HCT116 (cell line): ENCODE results near the gene MAU2. TPM values are rescaled to one million over a fixed set of nuclear protein-coding genes. Genes with fewer than 3 reads are reported as not detected.

ENCODE experiments used
- ATAC-seq: fragments of 200-7000 bp; cut with Tn5 transposase; 2 replicates; pipeline ENCODE4 v1.9.1; 2020; ENCODE audit warnings: mild to moderate bottlenecking, moderate library complexity
- BruUV-seq: library from RNA; stranded (reverse); fragments of 400-500 nt; replicated peaks from 2 replicates; lab custom pipeline; 2021; lab: Mats Ljungman, UMichigan
- CTCF ChIA-PET: fragments of 300-600 bp; sonication (Branson Sonifier 250); formaldehyde crosslinking; loops from one replicate; lab custom pipeline; 2021; ENCODE audit warnings: antibody characterized with exemption; lab: Charles Lee
- POLR2A ChIA-PET: fragments of 300-600, 350-600 bp; sonication (Branson Sonifier 250); formaldehyde crosslinking; loops from one replicate; lab custom pipeline; 2021; ENCODE audit warnings: antibody characterized with exemption; lab: Charles Lee
- RAD21 ChIA-PET, 2 experiments: fragments of 300-600 bp; sonication (Branson Sonifier 250); formaldehyde crosslinking; loops; one replicate each; lab custom pipeline; 2023; ENCODE audit warnings: low total read pairs in 2 of 2; ENCODE audit not compliant: uncharacterized antibody in 2 of 2, unreplicated experiment in 2 of 2, low non-redundant PET in 1 of 2; lab: Charles Lee
- DNase-seq: peaks from one replicate; pipeline ENCODE4 v3.0.0-alpha.2; 2010; ENCODE audit warnings: low read depth, low spot score
- H2AFZ ChIP-seq: fragments of 200-600 bp; shearing (Covaris generic), sonication (generic); 2 replicates; pipeline ENCODE4 v1.6.1; 2017; ENCODE audit warnings: low read depth, mixed run types, mixed read lengths, antibody characterized with exemption, low read length; ENCODE audit not compliant: poor library complexity, severe bottlenecking
- H3K27ac ChIP-seq: 2 replicates; pipeline ENCODE4 v1.5.1; 2012; ENCODE audit warnings: low read depth, low read length
- H3K27me3 ChIP-seq: fragments of 200-600 bp; sonication (generic); 2 replicates; pipeline ENCODE4 v1.6.1; 2016; ENCODE audit warnings: mixed run types, low read length, mixed read lengths; ENCODE audit not compliant: insufficient read depth
- H3K36me3 ChIP-seq, 2 experiments: fragments of 200-500 bp in 1 of 2; fragments of 200-600 bp in 1 of 2; sonication (Bioruptor generic) in 1 of 2; sonication (generic) in 1 of 2; 2 replicates each; pipeline versions ENCODE4 v1.5.1 to v1.6.1; 2014 to 2016; ENCODE audit warnings: low read length in 2 of 2, inconsistent platforms in 1 of 2, mixed read lengths in 1 of 2, mixed run types in 1 of 2; ENCODE audit not compliant: insufficient read depth in 2 of 2, control insufficient read depth in 1 of 2
- H3K4me1 ChIP-seq, 2 experiments: fragments of 200-600 bp in 1 of 2; sonication (generic) in 1 of 2; 2 replicates each; pipeline versions ENCODE4 v1.5.1 to v1.6.1; 2012 to 2017; ENCODE audit warnings: low read length in 2 of 2, inconsistent platforms in 1 of 2, mild to moderate bottlenecking in 1 of 2, mixed read lengths in 1 of 2, mixed run types in 1 of 2, moderate library complexity in 1 of 2; ENCODE audit not compliant: insufficient read depth in 2 of 2, control insufficient read depth in 1 of 2
- H3K4me2 ChIP-seq: fragments of 200-600 bp; sonication (generic); 2 replicates; pipeline ENCODE4 v1.6.1; 2017; ENCODE audit warnings: mixed run types, low read length, mixed read lengths
- H3K4me3 ChIP-seq, 2 experiments: fragments of 200-600 bp in 1 of 2; sonication (generic) in 1 of 2; replicated peaks in 1 of 2; 2 replicates each; pipeline ENCODE4 v1.5.1; 2011 to 2016; ENCODE audit warnings: low read length in 2 of 2, control low read depth in 1 of 2, low read depth in 1 of 2, mild to moderate bottlenecking in 1 of 2, mixed read lengths in 1 of 2, mixed run types in 1 of 2
- H3K79me2 ChIP-seq: fragments of 200-600 bp; sonication (generic); 2 replicates; pipeline ENCODE4 v1.6.1; 2017; ENCODE audit warnings: mild to moderate bottlenecking, mixed run types, low read length, moderate library complexity, mixed read lengths; ENCODE audit not compliant: insufficient read depth
- H3K9ac ChIP-seq: fragments of 200-600 bp; sonication (generic); 2 replicates; pipeline ENCODE4 v1.6.1; 2016; ENCODE audit warnings: low read length, mixed read lengths
- H3K9me2 ChIP-seq: fragments of 200-600 bp; sonication (generic), shearing (Covaris generic); 2 replicates; pipeline ENCODE4 v1.6.1; 2017; ENCODE audit warnings: mixed run types, mild to moderate bottlenecking, moderate library complexity; ENCODE audit not compliant: insufficient read depth
- H3K9me3 ChIP-seq, 2 experiments: fragments of 200-500 bp in 1 of 2; fragments of 200-600 bp in 1 of 2; sonication (Bioruptor generic) in 1 of 2; sonication (generic) in 1 of 2; 2 replicates each; pipeline ENCODE4 v1.6.1; 2014 to 2017; ENCODE audit warnings: low read length in 2 of 2, mixed read lengths in 2 of 2, inconsistent platforms in 1 of 2, low read depth in 1 of 2, mild to moderate bottlenecking in 1 of 2, mixed run types in 1 of 2, moderate library complexity in 1 of 2; ENCODE audit not compliant: control insufficient read depth in 1 of 2, insufficient read depth in 1 of 2
- H4K20me1 ChIP-seq: fragments of 200-600 bp; sonication (generic), shearing (Covaris generic); 2 replicates; pipeline ENCODE4 v1.6.1; 2017; ENCODE audit warnings: mixed run types, mild to moderate bottlenecking, moderate library complexity; ENCODE audit not compliant: insufficient read depth
- EZH2phosphoT487 ChIP-seq: fragments of 200-600 bp; IDR thresholded peaks from 2 replicates; pipeline ENCODE4 v1.6.1; 2018; ENCODE audit warnings: antibody characterized with exemption, borderline replicate concordance
- POLR2AphosphoS5 ChIP-seq: IDR thresholded peaks from 2 replicates; pipeline ENCODE4 v1.6.1; 2011; ENCODE audit warnings: mild to moderate bottlenecking, low read depth, low read length, moderate library complexity
- RAD21 ChIP-seq: IDR thresholded peaks from 2 replicates; pipeline ENCODE4 v1.6.1; 2012; ENCODE audit warnings: low read depth, mild to moderate bottlenecking
- SP1 ChIP-seq: IDR thresholded peaks from 2 replicates; pipeline ENCODE4 v1.6.1; 2012; ENCODE audit warnings: low read depth
- ZFX ChIP-seq: fragments of 450-650 bp; IDR thresholded peaks from 2 replicates; pipeline ENCODE4 v1.6.1; 2017
- intact Hi-C: fragments of 100-400 bp; cut with micrococcal nuclease; formaldehyde crosslinking; loops from 2 replicates; pipeline ENCODE4 v1.10.0; 2022
- total RNA-seq: library from RNA; stranded (reverse); gene quantifications from one replicate; pipeline ENCODE4 v1.2.1, GENCODE V29; 2021; ENCODE audit not compliant: unreplicated experiment
- TF ChIP-seq, protein P1 (sequence below), 3 experiments: fragments of 200-600 bp in 1 of 3; sonication (generic) in 1 of 3; IDR thresholded peaks in 2 of 3; conservative IDR thresholded peaks in 1 of 3; 2 replicates each; pipeline ENCODE4 v1.5.1; 2012 to 2017; ENCODE audit warnings: low read depth in 2 of 3, low read length in 2 of 3, antibody characterized with exemption in 1 of 3, borderline replicate concordance in 1 of 3, control low read depth in 1 of 3, mild to moderate bottlenecking in 1 of 3, mixed read lengths in 1 of 3, mixed run types in 1 of 3, moderate library complexity in 1 of 3; ENCODE audit not compliant: insufficient read depth in 1 of 3

Gene MAU2
- total RNA-seq, 1 experiment from 2014 or later = 36.2 TPM

DNA sequence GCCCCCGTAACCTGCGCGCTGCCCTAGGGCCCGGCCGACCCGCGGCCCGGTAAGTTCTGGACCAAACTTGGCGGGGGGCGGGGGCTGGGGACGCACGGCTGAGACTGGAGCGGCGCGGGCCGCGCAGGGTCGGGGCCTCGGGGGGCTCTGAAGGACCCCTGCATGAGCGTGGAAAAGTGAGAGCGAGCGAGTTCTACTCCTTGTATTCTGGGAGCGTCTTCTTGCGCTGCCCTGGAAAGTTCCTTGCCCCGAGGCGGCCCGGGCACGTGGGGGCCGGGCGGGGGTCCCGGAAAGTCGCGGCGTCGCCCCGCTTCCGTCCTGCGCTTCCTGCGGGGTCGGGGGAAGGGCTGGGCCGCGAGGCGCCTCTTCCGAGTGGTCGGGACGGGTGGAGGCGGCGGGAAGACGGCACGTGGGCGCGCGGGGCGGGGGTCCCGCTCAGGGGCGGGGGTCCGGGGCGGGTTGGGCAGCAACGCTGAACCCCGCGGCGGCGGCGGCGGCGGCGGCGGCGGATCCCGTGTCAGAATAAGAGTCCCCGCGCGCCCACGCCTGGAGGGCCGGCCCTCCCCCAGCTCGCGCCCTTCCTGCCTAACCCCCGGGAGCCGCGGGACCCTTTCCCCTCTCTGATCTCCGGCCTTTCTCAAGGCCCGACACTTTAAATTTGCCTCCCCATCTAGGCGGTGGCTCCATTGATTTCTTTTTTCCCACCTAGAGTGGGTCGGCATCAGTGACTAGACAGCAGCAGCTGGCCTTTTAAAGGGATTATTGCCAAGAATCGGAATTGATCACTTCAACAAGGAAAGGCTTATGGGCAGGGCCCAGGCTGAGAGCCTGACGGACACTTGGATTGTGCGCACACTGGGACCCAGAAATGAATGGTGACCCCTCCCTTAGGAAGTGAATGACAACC is 85.6 kb downstream of the MAU2 start:
- Histone ChIP-seq H2AFZ (no peak overlapping the region), H3K9me2 (no peaks in the 10 kb centered on the region), H3K9me3 (no peaks in the 10 kb centered on the region), H3K27ac (peak overlapping the region; percentile 81), H3K4me2 (peak overlapping the region; percentile 76), H3K4me3 (peak overlapping the region; percentile 56 to 68), H3K4me1 (peaks cover 39 to 59% of the 10 kb centered on the region in 2 experiments), H3K9ac (peak overlapping the region; percentile 89), H3K27me3 (no peaks in the 10 kb centered on the region), H4K20me1 (peaks cover 31% of the 10 kb centered on the region; the same call in 1 of the 2 replicates), H3K36me3 (peaks cover 0 to 3% of the 10 kb centered on the region in 2 experiments; a peak in 1 of 4 replicates), H3K79me2 (peaks cover 80% of the 10 kb centered on the region)
- CTCF ChIA-PET = interaction anchor here (0.9 to 1.4 kb wide), 6 partner anchors 40 to 83 kb away, joined by 3 to 11 read pairs (median 4); no protein-coding TSS in a partner anchor
- ATAC-seq (peak; percentile 27), DNase-seq (no peak)
- POLR2A ChIA-PET = interaction anchor here (1.0 to 2.5 kb wide), 6 partner anchors 10 to 41 kb away, joined by 4 to 12 read pairs (median 8); no protein-coding TSS in a partner anchor
- BruUV-seq = no TSS peak
- RAD21 ChIA-PET = no interaction called here
- no peak for TF ChIP-seq EZH2phosphoT487
- TF ChIP-seq ZFX = peak; percentile 34; the same call in 1 of the 2 replicates
- TF ChIP-seq POLR2AphosphoS5 = no peak
- TF ChIP-seq SP1 = no peak
- intact Hi-C loops = loop anchor here (2.0 to 5.0 kb wide), 3 partner anchors 21 to 81 kb away; no protein-coding TSS in a partner anchor

DNA sequence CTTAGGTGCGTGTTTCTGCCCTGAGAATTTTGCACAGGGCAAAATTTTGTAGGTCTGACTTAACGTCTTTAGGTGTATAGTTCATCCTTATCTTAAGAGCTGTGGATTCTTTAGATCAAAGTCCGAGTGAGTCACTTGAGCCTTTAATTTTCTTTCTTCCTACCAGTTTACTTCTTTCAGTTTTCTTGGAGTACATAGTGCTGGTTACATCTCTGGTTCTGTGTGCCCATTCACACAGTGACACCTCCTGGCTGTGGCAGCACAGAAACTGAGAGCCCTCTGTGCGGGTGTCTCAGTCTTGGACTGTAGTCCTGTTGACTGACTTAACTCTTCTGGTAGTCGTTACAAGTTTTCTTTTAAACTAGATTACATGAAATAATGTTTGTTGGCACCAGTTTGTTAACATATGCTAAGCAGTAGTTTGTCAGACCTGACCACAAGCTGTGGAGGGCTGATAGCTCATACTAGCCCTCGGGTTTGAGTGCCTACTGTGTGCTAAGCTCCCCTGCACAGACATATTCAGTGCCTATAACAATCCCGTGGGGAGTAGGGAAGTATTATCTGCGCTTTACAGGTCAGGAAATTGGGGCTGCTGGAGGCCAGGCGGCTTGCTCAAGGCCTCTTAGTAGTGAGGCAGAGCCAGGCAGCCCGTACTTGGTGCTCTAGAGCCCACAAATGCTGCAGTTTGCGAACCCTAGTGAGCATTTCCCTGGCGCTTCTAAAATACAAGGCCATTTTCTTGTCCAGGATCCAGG is 86.4 kb downstream of the MAU2 start:
- ChIA-PET RAD21 (no interaction called here), POLR2A (interaction anchor here (2.2 kb wide), 1 partner anchor 42 kb away, joined by 8 read pairs; no protein-coding TSS in a partner anchor), CTCF (no interaction called here)
- Histone ChIP-seq H3K27ac (peak overlapping the region; percentile 81), H3K36me3 (peaks cover 0 to 3% of the 10 kb centered on the region in 2 experiments; a peak in 1 of 4 replicates), H3K4me1 (peaks cover 39 to 59% of the 10 kb centered on the region in 2 experiments), H3K9ac (peak overlapping the region; percentile 89), H2AFZ (no peak overlapping the region), H4K20me1 (peaks cover 31% of the 10 kb centered on the region; the same call in 1 of the 2 replicates), H3K9me2 (no peaks in the 10 kb centered on the region), H3K4me2 (peak overlapping the region; percentile 76), H3K79me2 (peaks cover 80% of the 10 kb centered on the region), H3K27me3 (no peaks in the 10 kb centered on the region), H3K9me3 (no peaks in the 10 kb centered on the region), H3K4me3 (peak overlapping the region; percentile 56 to 68)
- peak; percentile 71 for TF ChIP-seq RAD21
- no peak for TF ChIP-seq EZH2phosphoT487
- TF ChIP-seq, protein P1, sequence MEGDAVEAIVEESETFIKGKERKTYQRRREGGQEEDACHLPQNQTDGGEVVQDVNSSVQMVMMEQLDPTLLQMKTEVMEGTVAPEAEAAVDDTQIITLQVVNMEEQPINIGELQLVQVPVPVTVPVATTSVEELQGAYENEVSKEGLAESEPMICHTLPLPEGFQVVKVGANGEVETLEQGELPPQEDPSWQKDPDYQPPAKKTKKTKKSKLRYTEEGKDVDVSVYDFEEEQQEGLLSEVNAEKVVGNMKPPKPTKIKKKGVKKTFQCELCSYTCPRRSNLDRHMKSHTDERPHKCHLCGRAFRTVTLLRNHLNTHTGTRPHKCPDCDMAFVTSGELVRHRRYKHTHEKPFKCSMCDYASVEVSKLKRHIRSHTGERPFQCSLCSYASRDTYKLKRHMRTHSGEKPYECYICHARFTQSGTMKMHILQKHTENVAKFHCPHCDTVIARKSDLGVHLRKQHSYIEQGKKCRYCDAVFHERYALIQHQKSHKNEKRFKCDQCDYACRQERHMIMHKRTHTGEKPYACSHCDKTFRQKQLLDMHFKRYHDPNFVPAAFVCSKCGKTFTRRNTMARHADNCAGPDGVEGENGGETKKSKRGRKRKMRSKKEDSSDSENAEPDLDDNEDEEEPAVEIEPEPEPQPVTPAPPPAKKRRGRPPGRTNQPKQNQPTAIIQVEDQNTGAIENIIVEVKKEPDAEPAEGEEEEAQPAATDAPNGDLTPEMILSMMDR (IDR thresholded peaks at IDR 0.05 in 2 of 3, conservative IDR thresholded peaks at IDR 0.05 in 1 of 3; ENCODE audit: borderline replicate concordance in 1 of 3, insufficient read depth in 1 of 3, low read depth in 2 of 3, low read length in 2 of 3) = peak; percentile 44 to 53 (median 50); a peak in 5 of 6 replicates
- DNase-seq = no peak
- intact Hi-C loops = loop anchor here (2.0 to 5.0 kb wide), 2 partner anchors 40 to 80 kb away; no protein-coding TSS in a partner anchor
- BruUV-seq = TSS peak; percentile 35
- peak; percentile 44 for ATAC-seq
